Activated CD4-positive, alpha-beta T cell treated with anti-CD3 and anti-CD28 coated beads, Interleukin-2, amount 50 U/mL, for 4 hours (primary cell): Measurements from ENCODE around the gene SCFD2.

Source experiments
- DNase-seq, 2 experiments: peaks; one replicate each; pipeline ENCODE4 v3.0.0-alpha.2; 2020

The SCFD2 gene

GRCh38 chr4:52910115-52910514 lies 455.7 kb downstream of the SCFD2 start:
- no peak for DNase-seq

GRCh38 chr4:52907510-52907909 lies 458.4 kb downstream of the SCFD2 start:
- DNase-seq = no peak

GRCh38 chr4:52904421-52904820 lies 461.4 kb downstream of the SCFD2 start:
- no peak for DNase-seq

DNA sequence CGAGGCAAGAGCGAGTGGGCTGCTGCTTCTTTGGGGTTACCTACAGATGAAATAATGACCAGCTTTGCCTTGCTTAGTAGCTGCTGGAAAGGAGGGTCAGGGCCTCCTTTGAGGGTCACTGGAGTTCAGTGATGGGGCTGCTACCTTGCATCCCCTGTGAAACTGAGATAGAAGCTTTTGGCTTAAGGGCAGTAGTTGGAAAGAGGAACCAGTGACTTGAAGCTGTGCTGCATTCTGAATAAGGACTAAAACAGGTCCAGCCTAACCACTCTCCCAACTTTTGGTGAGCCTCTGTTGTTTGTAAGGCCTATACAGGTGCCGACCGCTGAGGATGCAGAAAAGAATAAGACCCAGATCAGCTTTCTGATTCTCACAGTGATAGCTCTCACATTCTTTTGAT lies 462.6 kb downstream of the SCFD2 start:
- no peak for DNase-seq

DNA sequence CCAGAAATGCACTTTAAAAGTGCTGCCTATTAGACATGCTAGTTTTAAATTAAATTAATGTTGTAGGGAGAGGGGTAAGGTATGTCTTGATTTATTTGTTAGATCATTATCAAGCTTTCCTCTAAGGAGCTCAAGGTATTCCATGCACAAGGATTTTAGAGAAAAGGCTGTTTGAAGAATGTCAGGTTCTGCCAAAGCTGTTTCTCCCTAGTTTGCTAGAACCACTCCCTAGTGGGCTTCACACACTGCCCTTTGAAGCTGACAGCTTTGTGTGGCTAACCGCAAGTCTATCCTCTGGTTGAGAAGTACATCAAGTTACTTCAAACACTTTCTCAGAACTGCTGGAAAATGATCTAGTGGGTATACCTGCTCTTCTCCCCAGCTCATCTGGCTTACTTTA lies 471.4 kb downstream of the SCFD2 start:
- DNase-seq = no peak

DNA sequence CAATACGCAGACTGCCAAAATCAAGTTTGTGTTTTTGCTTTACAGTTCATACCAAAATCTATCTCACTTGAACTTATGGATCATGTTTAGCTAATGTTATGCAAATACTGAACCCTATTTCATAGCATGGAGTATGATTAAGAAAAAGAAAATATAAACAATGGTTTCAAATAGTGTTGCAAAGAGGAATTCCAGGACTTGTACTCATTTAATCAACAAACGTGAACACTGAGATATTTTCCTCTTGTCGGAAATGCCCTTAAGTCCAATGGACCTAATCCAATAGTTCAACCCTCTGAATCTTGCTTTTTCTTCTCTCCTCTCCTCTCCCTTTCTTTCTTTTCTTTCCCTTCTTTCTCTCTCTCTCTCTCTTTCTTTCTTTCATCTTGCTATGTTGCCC lies 473.0 kb downstream of the SCFD2 start:
- DNase-seq = no peak

GRCh38 chr4:52891743-52892142 lies 474.1 kb downstream of the SCFD2 start:
- no peak for DNase-seq

DNA sequence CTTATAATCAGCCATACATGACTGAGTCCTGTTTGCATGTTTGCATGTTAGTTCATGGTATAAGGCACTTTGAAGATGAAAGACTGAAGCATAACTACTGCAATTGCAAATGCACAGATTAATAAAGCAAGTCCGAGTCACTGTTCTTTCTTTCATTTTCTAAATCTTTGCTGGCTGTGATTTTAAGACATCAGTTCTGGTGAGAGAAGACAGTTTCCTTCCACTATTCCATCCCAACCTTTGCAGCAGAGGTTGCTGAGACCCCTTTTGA lies 475.4 kb downstream of the SCFD2 start:
- no peak for DNase-seq

GRCh38 chr4:52889778-52890520 lies 475.9 kb downstream of the SCFD2 start:
- DNase-seq = no peak

DNA sequence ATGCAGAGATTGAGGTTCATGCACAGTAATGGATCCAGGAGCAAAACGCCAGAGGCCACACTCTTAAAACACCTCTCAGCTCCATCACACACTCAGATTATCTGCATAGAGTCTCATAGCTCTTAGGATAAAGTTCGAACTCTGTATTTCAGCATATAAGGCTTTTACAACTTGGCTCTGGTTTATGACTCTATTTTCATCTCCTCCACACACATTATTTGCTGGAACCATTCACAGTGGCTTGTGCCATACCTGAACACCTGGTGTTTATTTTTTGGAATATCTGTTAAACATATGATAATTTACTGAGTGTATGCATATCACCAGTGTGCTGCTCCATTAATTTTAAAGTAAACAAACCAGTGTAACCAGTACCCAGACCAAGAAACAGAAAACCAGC lies 476.5 kb downstream of the SCFD2 start:
- DNase-seq = no peak

DNA sequence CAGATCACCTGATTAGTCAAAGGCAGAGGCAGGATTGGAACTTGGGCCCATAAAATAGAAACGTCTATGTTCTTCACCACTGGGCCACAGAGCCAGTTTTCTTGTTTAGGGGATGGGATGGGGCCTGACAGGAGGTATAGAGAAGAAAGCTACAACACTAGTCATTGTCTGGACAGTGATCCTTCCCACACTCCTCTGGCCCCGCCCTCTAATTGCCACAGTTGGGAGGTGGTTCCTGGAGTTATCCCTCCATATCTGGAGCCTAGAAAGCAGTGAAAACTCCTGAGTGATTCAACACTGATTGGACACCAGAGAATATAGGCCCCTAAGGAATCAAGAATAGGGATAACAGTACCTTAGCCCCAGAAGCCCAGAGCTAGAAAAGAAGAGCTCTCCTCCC lies 480.9 kb downstream of the SCFD2 start:
- DNase-seq = no peak

DNA sequence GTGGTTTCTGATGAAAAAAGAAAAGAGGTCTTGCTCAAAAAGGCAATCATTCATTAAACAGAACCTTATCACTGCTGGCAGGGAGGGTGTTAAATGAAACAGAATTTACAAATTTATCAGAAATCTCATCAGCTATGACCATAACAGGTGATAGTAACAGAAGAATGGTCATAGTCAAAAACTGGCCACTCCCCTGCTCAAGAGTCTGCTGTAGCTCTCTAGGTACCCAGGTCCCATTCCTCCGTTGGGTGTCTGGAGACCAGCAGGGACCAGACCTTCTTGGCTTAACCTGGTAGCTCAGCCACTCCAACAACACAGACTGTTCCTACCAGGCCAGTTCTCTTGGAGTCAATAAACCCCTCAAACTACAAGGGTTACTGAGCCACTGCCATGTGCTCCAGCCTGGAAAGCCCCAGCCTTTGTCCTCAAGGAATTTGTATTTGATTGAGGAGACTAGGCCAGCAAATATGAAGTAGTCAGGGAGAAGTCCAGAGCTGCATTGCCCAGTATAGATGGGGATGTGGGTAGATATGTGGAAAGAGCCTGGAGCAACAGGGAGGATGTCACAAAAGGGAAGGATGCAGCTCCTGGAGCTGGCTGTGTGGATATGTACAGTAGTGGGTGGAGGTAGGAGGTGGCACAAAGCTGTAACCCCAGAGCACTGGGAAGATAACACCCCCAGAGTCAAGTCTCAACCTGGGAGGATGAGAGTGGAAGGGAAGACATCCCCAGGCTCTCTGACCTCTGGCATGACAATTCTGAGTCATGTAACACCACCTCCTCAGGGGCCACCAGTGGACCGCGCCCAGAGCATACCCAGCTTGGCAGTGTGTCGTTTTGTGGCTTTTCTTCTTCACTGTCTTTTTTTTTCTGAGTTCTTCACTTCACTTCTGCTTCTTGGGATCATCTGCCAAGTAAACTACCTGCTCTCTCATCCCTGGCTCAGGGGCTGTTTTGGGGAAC lies 481.9 kb downstream of the SCFD2 start:
- DNase-seq = no peak

DNA sequence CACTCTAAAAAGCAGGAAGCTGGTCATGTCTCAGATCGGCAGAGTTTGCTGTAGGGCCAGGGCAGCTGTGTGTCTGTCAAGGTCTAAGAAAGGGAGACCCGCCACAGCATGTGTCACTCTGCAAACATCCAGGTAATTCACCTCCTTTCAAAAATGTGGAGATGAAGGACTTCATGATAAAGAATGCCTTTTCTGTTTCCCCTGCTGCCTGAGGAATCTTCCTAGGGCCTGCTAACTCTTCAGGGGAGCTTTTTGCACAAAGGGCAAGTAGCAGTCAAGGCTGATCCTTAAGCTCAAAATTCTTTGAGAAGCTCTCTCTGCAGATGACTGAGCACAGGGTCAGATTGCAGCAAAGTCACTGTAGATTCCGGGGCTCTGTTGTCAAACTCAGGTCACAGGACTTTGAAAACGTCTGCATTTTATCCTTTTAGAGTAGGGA lies 482.7 kb downstream of the SCFD2 start:
- no peak for DNase-seq

GRCh38 chr4:52880994-52881393 lies 484.9 kb downstream of the SCFD2 start:
- no peak for DNase-seq

GRCh38 chr4:52879471-52879870 lies 486.4 kb downstream of the SCFD2 start:
- no peak for DNase-seq

GRCh38 chr4:52877694-52878093 lies 488.2 kb downstream of the SCFD2 start:
- DNase-seq = no peak

DNA sequence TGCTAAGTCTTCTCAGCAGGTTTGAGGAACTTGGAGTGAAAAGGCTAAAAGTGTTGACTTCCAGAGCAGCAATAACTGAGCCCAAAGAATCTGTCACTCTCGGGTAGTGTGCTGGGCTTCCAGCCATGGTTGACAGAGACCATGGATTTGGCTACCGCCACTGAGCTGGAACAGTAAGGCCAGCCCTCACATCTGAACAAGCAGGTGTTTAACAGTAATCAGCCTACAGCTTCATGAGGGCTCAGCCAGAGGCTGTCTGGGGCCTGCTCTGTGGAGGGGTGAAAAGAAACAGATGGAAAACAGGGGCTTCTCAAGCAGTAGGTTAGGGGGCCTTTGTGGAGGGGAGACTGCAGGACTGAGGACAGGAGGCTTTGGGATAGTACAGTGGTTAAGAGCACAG lies 488.8 kb downstream of the SCFD2 start:
- DNase-seq = no peak

DNA sequence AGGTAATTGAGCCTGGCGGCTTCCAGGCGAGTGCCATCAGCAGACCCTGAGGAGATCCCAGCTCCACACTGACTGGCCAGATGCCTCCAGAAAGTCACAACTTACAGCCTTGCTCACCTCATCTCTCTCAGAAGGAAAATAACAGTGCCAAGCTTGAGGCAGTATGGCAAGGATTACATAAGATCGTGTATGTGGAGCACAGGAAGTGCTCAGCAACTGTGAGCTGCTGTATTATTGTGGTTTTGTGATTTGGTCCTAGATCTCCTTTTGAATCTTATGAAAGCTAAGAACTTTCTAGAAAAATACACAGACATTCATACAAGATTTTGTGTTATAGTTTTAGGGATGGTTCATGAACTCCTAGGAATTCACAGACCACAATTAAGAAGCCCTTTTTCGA lies 489.8 kb downstream of the SCFD2 start:
- no peak for DNase-seq

DNA sequence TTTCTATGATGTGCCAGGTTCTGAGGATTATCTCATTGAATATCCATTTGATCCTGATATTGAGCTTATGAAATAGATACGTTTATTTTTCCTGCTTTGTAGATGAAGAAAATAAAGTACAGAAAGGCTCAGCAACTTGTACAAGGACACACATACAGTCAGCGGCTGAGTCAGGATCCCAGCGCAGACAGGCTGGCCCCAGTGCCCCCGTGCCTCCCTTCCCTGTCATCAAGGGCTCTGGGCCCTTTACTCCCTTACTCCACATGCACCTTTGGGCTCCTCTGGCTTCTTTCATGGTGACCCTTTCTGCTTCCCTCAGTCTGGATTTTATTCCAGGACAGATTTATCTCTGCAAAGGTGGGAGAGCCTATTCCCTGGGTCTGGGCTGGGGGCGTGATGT lies 490.9 kb downstream of the SCFD2 start:
- no peak for DNase-seq

- no peak for DNase-seq
Measured at GRCh38 chr4:52873861-52874343, 492.0 kb downstream of the SCFD2 start.

DNA sequence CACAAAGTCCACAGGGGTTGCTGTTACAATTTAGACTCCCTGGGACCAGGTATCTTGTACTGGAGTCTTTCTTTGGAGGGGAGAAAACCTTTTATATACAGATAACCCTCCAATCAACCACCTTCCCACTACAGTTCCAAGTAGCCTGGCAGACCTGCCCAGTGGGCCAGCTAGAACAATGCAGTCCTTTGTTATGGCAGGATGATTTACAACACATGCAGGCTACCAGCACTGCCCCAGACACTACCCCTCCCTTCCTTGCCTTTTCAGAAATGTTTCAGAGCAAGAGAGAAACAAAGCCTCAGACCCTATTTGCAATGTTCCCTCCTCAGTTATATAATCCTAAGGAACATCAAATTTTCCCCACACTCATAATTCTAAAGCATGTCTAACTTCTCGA lies 492.7 kb downstream of the SCFD2 start:
- DNase-seq = no peak

- no peak for DNase-seq
Measured at GRCh38 chr4:52870225-52870624, 495.6 kb downstream of the SCFD2 start.

DNA sequence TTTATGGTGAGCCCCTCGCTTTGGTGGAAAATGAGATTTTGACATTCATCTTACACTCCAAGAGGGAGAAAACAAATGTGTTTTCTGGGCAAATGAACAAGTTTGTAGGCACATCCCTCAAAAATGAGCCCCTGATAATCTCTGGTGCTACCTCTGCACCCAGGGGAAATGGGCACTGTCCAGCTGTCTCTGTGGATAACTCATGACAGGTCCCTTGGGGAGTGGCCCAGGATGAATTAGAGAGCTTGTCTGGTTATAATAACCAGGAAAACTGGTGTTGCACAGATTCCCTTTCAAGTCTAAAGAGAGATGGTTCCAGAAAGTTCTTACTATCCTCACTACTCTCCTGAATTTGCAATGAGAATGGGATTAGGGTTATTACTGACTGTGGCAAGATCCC lies 496.2 kb downstream of the SCFD2 start:
- no peak for DNase-seq

DNA sequence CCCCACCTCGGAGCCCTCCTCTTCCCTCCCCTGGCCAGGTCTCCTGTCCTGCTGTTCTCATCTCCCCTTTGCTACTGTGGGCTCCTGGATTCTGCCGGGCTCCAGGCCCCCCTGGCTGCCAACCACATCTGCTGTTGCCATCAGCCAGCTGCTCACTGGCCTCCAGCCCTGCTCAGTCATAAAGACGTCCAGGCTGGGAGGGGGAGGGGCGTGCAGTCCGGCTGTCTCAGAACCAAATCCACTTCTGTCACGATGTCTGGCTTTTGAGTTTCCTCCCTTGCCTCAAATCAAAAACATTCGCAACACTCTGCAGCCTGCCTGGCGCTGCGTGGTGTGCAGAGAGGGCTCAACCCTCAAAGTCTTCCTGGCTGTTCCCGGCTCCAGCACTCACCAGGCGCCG lies 496.7 kb downstream of the SCFD2 start:
- no peak for DNase-seq
